ENCODE data around the gene RNF207.

- TF ChIP-seq CTCF (tag by site-specific recombination; IDR thresholded peaks at IDR 0.05) = no peak
- TF ChIP-seq ZBTB49 (tag by site-specific recombination; IDR thresholded peaks at IDR 0.05; ENCODE audit: low read depth) = no peak
- TF ChIP-seq TSHZ1 (tag by site-specific recombination; IDR thresholded peaks at IDR 0.05; ENCODE audit: borderline replicate concordance) = no peak
- no peak for TF ChIP-seq ZNF274 (IDR thresholded peaks at IDR 0.05; ENCODE audit: low read length)
- no peak for TF ChIP-seq ZNF274 (tag by site-specific recombination; IDR thresholded peaks at IDR 0.05; ENCODE audit: borderline replicate concordance)
- TF ChIP-seq SP7 (tag by site-specific recombination; IDR thresholded peaks at IDR 0.05) = no peak
- no peak for TF ChIP-seq ZNF292 (tag by site-specific recombination; IDR thresholded peaks at IDR 0.05; ENCODE audit: borderline replicate concordance, low read depth)
- no peak for TF ChIP-seq TRIM28 (IDR thresholded peaks at IDR 0.05; ENCODE audit: borderline replicate concordance, low read length)
- TF ChIP-seq ZSCAN18 (tag by site-specific recombination; IDR thresholded peaks at IDR 0.05) = no peak
- no peak for TF ChIP-seq REPIN1 (tag by site-specific recombination; IDR thresholded peaks at IDR 0.05; ENCODE audit: low read depth)
- TF ChIP-seq ZBTB26 (tag by site-specific recombination; optimal IDR thresholded peaks at IDR 0.05) = no peak
Observed at GRCh38 chr1:6162341-6162740, 43.6 kb upstream of the RNF207 start.

Measured in HEK293 (cell line).